B cell (primary cell): ENCODE results near the gene COBL. TPM values are rescaled to one million over a fixed set of nuclear protein-coding genes. Genes with fewer than 3 reads are reported as not detected.

Experiments
- ATAC-seq: fragments of 200-7000 bp; cut with Tn5 transposase; one replicate; pipeline ENCODE4 v1.10.0; 2021; ENCODE audit warnings: low read depth, mild to moderate bottlenecking, moderate number of reproducible peaks, moderate library complexity
- CTCF ChIA-PET: fragments of 350-600 bp; sonication (Branson Sonifier 250); formaldehyde crosslinking; loops from one replicate; lab custom pipeline; 2021; ENCODE audit warnings: antibody characterized with exemption, inconsistent platforms; lab: Charles Lee
- POLR2A ChIA-PET: fragments of 350-600 bp; sonication (Branson Sonifier 250); formaldehyde crosslinking; loops from one replicate; lab custom pipeline; 2021; ENCODE audit warnings: antibody characterized with exemption; lab: Charles Lee
- DNase-seq: peaks from one replicate; pipeline ENCODE4 v3.0.0; 2013
- H2AFZ ChIP-seq: 2 replicates; pipeline ENCODE4 v1.6.1; 2012; ENCODE audit warnings: mild to moderate bottlenecking, low read depth, low read length; ENCODE audit not compliant: insufficient read depth, poor library complexity, severe bottlenecking
- H3K27ac ChIP-seq, 2 donors: 1 replicate in 1 of 2; 2 replicates in 1 of 2; pipeline ENCODE4 v1.5.1; 2012 to 2013; ENCODE audit warnings: low read length in 2 of 2, mild to moderate bottlenecking in 2 of 2, moderate library complexity in 1 of 2
- H3K27me3 ChIP-seq, 4 experiments: fragments of 200-600 bp in 1 of 4; sonication (generic) in 1 of 4; replicated peaks in 1 of 4; 1 replicate in 2 of 4; 2 replicates in 2 of 4; pipeline versions ENCODE4 v1.6.1 to v1.7.0; 2013 to 2016; ENCODE audit warnings: low read length in 3 of 4, mild to moderate bottlenecking in 2 of 4, mixed read lengths in 1 of 4, moderate library complexity in 1 of 4; ENCODE audit not compliant: insufficient read depth in 4 of 4, control insufficient read depth in 3 of 4; ENCODE audit errors: control extremely low read depth in 1 of 4
- H3K36me3 ChIP-seq, 2 experiments: replicated peaks in 1 of 2; 1 replicate in 1 of 2; 2 replicates in 1 of 2; pipeline versions ENCODE4 v1.6.1 to v1.7.1; 2013; ENCODE audit warnings: low read length in 1 of 2; ENCODE audit not compliant: insufficient read depth in 2 of 2, control insufficient read depth in 1 of 2; ENCODE audit errors: control extremely low read depth in 1 of 2, extremely low read depth in 1 of 2
- H3K4me1 ChIP-seq, 2 donors: fragments of 200-600 bp in 1 of 2; sonication (generic) in 1 of 2; 1 replicate in 1 of 2; 2 replicates in 1 of 2; pipeline versions ENCODE4 v1.5.1 to v1.6.1; 2013 to 2017; ENCODE audit warnings: low read length in 2 of 2; ENCODE audit not compliant: control insufficient read depth in 2 of 2, insufficient read depth in 2 of 2
- H3K4me2 ChIP-seq: replicated peaks from 2 replicates; pipeline ENCODE3; 2012; ENCODE audit warnings: mild to moderate bottlenecking, low read depth, low read length; ENCODE audit not compliant: poor library complexity, severe bottlenecking
- H3K4me3 ChIP-seq, 5 experiments: fragments of 200-600 bp in 1 of 5; sonication (generic) in 1 of 5; 1 replicate in 3 of 5; 2 replicates in 2 of 5; pipeline versions ENCODE4 v1.5.1 to v1.7.0; 2011 to 2016; ENCODE audit warnings: low read length in 4 of 5, mild to moderate bottlenecking in 4 of 5, low read depth in 2 of 5, control low read depth in 1 of 5, moderate library complexity in 1 of 5; ENCODE audit not compliant: insufficient read depth in 1 of 5; ENCODE audit errors: control extremely low read depth in 1 of 5, extremely low read depth in 1 of 5
- H3K79me2 ChIP-seq: fragments of 200-600 bp; sonication (generic); one replicate; pipeline ENCODE4 v1.6.0; 2016; ENCODE audit warnings: low read length; ENCODE audit not compliant: control insufficient read depth, insufficient read depth
- H3K9ac ChIP-seq: fragments of 200-600 bp; sonication (generic); 2 replicates; pipeline ENCODE4 v1.6.1; 2017; ENCODE audit warnings: mild to moderate bottlenecking, low read length, moderate library complexity
- H3K9me3 ChIP-seq, 3 donors: one replicate each; pipeline versions ENCODE4 v1.6.1 to v1.7.1; 2013; ENCODE audit warnings: low read length in 2 of 3; ENCODE audit not compliant: control insufficient read depth in 2 of 3, insufficient read depth in 1 of 3; ENCODE audit errors: control extremely low read depth in 1 of 3
- H4K20me1 ChIP-seq: 2 replicates; pipeline ENCODE4 v1.6.0; 2012; ENCODE audit warnings: mild to moderate bottlenecking, low read length; ENCODE audit not compliant: insufficient read depth, control insufficient read depth, poor library complexity, severe bottlenecking
- H3K27ac Mint-ChIP-seq: one replicate; pipeline ENCODE4 v1.8.0; 2021; ENCODE audit warnings: mixed read lengths
- H3K27me3 Mint-ChIP-seq: one replicate; pipeline ENCODE4 v1.8.0; 2021; ENCODE audit warnings: mixed read lengths
- H3K4me1 Mint-ChIP-seq: one replicate; pipeline ENCODE4 v1.8.0; 2021; ENCODE audit warnings: mixed read lengths
- H3K4me3 Mint-ChIP-seq: one replicate; pipeline ENCODE4 v1.8.0; 2021; ENCODE audit warnings: mixed read lengths
- H3K9me3 Mint-ChIP-seq: one replicate; pipeline ENCODE4 v1.8.0; 2022; ENCODE audit warnings: mixed read lengths; ENCODE audit not compliant: insufficient read depth
- CTCF ChIP-seq: fragments of 200-600 bp; IDR thresholded peaks from one replicate; pipeline ENCODE4 v1.8.0; 2022; ENCODE audit warnings: antibody characterized with exemption, mild to moderate bottlenecking
- EZH2 ChIP-seq: IDR thresholded peaks from 2 replicates; pipeline ENCODE4 v1.6.1; 2012; ENCODE audit warnings: borderline replicate concordance, low read depth, mild to moderate bottlenecking, moderate library complexity, low read length; ENCODE audit not compliant: insufficient read depth, poor library complexity, severe bottlenecking
- WGBS: methylation state at CpG from one replicate; pipeline ENCODE4 v1.1.5; 2013; ENCODE audit warnings: missing lambda C conversion rate; ENCODE audit not compliant: insufficient coverage; 5-methylcytosine and 5-hydroxymethylcytosine counted together
- intact Hi-C: fragments of 100-400 bp; cut with micrococcal nuclease; formaldehyde crosslinking; loops from one replicate; pipeline ENCODE4 v1.10.0; 2022
- polyA plus RNA-seq: library from polyadenylated mRNA; depleted of rRNA; stranded (reverse); fragments of >200 nt; gene quantifications from 2 replicates; pipeline ENCODE4 v1.2.3, GENCODE V29; 2012
- total RNA-seq, 2 donors: library from RNA; stranded (reverse); fragments of 120-200 nt in 1 of 2; gene quantifications; 1 replicate in 1 of 2; 2 replicates in 1 of 2; pipeline versions ENCODE4 v1.2.3 to v1.2.4, GENCODE V29; 2013 to 2022

The COBL gene
- total and polyA plus RNA-seq, 2 donors (not counting 1 experiment from before 2014, with no cell fraction given): not detected

- Histone ChIP-seq H3K36me3 (no peaks in the 10 kb centered on the region), H3K27me3 (no peaks in the 10 kb centered on the region), H3K79me2 (no peaks in the 10 kb centered on the region), H3K4me1 (no peaks in the 10 kb centered on the region), H3K4me2 (no peak overlapping the region), H4K20me1 (no peaks in the 10 kb centered on the region), H3K9me3 (peaks cover 0 to 5% (median 0%) of the 10 kb centered on the region in 3 donors), H3K27ac (no peak overlapping the region), H3K9ac (no peak overlapping the region), H3K4me3 (no peak overlapping the region), H2AFZ (no peak overlapping the region)
- ATAC-seq (no peak), DNase-seq (no peak)
- no peaks in the 10 kb centered on the region for H3K4me1 Mint-ChIP-seq
- WGBS: 80% methylated on average over 11 of the region's 11 CpGs
- no peaks in the 10 kb centered on the region for H3K27me3 Mint-ChIP-seq
- TF ChIP-seq CTCF (no peak), EZH2 (no peak)
- ChIA-PET CTCF (no interaction called here), POLR2A (no interaction called here)
- no peak overlapping the region for H3K4me3 Mint-ChIP-seq
- H3K9me3 Mint-ChIP-seq: no peaks in the 10 kb centered on the region
- H3K27ac Mint-ChIP-seq: no peak overlapping the region
- intact Hi-C loops: no loop called here
Measured at GRCh38 chr7:51081270-51081890, 235.2 kb downstream of the COBL start.

GRCh38 chr7:51080622-51081269 lies 235.9 kb downstream of the COBL start:
- DNase-seq (no peak), ATAC-seq (no peak)
- H3K36me3 ChIP-seq: no peaks in the 10 kb centered on the region
- POLR2A ChIA-PET: no interaction called here
- Mint-ChIP-seq H3K27ac (no peak overlapping the region), H3K9me3 (no peaks in the 10 kb centered on the region), H3K4me1 (no peaks in the 10 kb centered on the region), H3K4me3 (no peak overlapping the region), H3K27me3 (no peaks in the 10 kb centered on the region)
- peaks cover 0 to 5% (median 0%) of the 10 kb centered on the region in 3 donors for H3K9me3 ChIP-seq
- H3K9ac ChIP-seq: no peak overlapping the region
- no peak overlapping the region for H3K4me2 ChIP-seq
- H3K4me3 ChIP-seq: no peak overlapping the region
- WGBS: 95% methylated on average over 4 of the region's 12 CpGs
- CTCF ChIA-PET: interaction anchor here (1.4 kb wide), 1 partner anchor 82 kb away, joined by 3 read pairs; no protein-coding TSS in a partner anchor
- no peak overlapping the region for H2AFZ ChIP-seq
- no peaks in the 10 kb centered on the region for H3K79me2 ChIP-seq
- no peaks in the 10 kb centered on the region for H3K4me1 ChIP-seq
- H3K27me3 ChIP-seq: no peaks in the 10 kb centered on the region
- H4K20me1 ChIP-seq: no peaks in the 10 kb centered on the region
- TF ChIP-seq CTCF (no peak), EZH2 (no peak)
- H3K27ac ChIP-seq: no peak overlapping the region
- intact Hi-C loops: no loop called here
